Amniotic stem cell (primary cell): ENCODE results near the gene FERMT2.

Experiments used
- DNase-seq: peaks from one replicate; lab custom pipeline; 2025; lab: John Stamatoyannopoulos, UW

Gene FERMT2

DNA sequence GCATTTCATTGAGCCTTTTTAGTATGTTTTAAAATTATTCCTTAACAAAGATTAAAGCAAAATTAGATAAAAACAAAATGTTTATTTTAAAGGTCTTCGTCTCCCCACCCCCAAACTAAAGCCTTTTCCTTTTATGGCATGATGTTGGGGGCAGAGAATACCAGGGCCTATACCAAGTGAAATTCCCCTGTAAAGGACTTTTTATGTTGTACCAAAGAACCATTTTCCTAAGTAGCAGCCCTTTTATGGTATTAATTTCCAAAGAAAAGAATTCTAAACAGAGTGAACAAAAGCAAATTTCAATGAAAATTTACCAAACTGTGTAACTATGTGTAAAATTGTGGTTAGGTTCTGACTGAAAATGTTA is 87.5 kb downstream of the FERMT2 start:
- DNase-seq: no peak

- peak; percentile 66 for DNase-seq
Observed at GRCh38 chr14:52862632-52863333, 88.1 kb downstream of the FERMT2 start.

- no peak for DNase-seq
Observed at GRCh38 chr14:52861403-52861802, 89.4 kb downstream of the FERMT2 start.

DNA sequence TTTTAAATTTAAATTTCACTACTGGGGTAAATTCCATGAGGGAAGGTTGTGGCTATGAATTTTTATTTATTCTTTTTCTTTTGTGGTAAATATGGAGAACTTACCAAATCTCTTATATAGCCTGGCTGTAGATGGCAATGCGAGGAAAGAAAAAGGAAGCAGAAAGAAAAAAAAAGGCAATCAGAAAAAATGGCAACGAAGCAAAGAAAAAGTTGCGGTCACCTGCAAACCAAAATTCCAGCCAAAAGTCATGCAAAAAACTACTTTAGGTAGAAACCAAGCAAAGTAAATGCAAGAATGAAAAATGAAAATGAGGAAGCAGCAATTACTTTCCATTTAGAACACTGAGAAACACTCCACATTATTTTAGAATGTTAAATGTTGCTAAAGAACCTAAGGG is 89.9 kb downstream of the FERMT2 start:
- DNase-seq: no peak

DNA sequence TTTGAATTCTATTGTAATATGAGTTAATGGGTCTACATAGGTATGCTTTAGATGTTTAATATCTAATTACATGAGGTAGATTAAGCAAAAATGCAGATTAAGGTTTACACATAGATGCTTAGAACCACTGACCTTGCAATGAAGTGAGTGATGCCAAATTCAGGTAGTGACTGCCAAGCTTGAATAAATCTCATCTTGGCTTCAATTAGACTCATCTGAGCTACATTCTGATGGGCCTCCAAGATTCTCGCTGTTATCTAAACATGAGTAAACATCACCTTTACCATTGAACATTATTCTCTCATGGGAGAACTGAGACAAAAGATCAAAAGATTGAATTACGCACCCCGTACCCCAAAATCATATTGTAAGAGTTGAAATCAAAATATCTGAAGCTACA is 90.6 kb downstream of the FERMT2 start:
- DNase-seq: no peak

DNA sequence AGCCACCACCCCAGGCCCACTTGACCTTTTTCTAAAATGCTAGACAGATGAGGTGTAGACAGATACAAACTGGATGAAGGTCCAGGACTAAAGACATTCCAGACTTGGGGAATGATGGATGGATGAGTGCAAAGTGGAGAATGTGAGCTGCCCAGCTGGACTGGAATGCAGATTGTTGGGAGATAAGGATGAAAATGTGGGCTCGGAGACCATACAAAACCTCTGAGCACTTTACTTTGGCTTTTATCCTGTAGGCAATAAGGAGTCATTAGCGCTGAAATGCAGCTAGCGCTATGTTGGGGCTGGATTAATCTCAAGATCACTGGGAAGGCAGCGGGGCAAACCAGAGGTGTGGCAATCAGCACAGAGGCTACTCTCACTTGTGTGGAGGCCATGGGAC is 94.7 kb downstream of the FERMT2 start:
- DNase-seq: no peak

DNA sequence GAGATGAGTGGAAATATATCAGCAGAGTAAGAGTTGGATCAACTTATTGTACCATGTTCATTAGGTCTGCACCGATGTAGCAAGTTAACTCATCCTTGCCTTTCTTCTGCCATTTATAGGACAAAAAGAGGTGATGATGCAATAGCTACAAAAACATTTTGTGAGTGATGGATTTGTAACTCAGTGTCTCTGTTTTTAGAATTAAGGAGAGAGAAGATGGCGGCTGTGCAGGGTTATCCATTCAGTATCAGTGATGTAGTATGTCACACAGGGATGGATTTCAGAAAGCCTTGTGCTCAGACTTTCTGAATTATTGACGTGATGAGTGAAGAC is 97.4 kb downstream of the FERMT2 start:
- DNase-seq: no peak

DNA sequence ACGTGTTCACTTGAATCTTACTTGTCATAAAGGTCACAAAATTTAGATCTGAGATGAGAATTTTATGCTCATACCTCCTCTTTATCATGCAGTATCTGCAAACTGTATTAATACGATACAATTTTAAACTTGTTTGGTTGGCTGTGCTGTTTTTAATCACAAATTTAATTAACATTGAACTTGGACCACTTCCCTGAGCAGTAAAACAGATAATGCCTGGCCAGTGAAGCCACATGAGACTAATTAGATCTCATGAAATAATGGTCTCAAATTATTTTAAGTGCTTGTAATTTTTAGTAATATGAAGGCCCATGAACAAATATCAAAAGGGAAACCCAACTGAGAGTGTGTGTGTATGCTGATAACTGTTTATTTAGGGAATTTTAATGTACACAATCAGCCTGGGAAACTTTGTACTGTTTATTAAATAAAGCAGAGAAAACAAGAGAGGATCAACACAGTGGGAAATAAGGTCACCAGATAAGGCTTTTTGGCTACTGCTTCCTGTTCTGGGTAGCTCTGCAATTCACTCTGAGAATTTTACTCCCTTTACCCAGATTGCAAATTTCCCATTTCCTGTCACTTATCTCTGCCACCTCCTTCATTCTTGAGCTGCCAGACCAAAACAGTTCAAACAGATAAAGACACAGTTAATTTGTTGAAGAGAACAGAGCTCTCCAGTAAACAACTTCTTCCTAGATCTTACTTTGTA is 97.9 kb downstream of the FERMT2 start:
- DNase-seq: no peak

GRCh38 chr14:52850451-52850909 is 100.4 kb downstream of the FERMT2 start:
- no peak for DNase-seq

- no peak for DNase-seq
Observed at GRCh38 chr14:52848626-52849025, 102.2 kb downstream of the FERMT2 start.

- DNase-seq: no peak
Observed at GRCh38 chr14:52846591-52846990, 104.3 kb downstream of the FERMT2 start.

- no peak for DNase-seq
Observed at GRCh38 chr14:52845081-52845480, 105.8 kb downstream of the FERMT2 start.

- DNase-seq: no peak
Observed at GRCh38 chr14:52844262-52845060, 106.4 kb downstream of the FERMT2 start.

DNA sequence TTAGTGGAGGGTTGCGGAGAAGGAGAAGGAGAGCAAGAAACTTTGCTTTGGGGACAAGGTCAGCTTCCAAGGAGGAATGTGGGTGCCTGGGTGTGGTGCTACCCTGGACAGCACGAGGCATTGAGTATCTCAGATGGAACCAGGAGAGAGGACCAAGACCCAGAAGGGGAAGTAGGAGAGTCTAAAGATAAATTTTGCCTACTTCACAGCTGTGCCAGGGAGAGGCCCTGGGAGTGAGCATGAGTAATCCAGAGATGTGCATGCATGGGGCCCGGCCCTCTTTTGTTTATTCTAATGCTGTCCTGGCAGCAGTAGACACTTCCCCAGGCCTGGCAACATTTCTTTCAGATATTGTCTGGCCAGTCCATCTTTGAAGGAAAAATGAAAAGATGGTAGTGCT is 110.0 kb downstream of the FERMT2 start:
- peak; percentile 43 for DNase-seq

GRCh38 chr14:52837451-52837850 is 113.4 kb downstream of the FERMT2 start:
- DNase-seq: no peak

DNA sequence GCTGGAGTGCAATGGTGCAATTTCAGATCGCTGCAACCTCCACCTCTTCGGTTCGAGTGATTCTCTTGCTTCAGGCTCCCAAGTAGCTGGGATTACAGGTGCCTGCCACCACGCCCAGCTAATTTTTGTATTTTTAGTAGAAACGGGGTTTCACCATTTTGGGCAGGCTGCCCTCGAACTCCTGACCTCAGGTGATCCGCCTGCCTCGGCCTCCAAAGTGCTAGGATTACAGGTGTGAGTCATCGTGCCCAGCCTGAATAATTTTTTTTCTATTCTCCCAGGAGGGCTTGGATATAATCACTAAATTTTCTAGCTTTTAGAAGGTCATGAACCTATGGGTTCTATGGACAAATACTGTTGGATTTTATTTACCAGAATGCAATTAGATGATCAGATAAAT is 114.8 kb downstream of the FERMT2 start:
- no peak for DNase-seq

- DNase-seq: peak; percentile 39
Observed at GRCh38 chr14:52835122-52835903, 115.5 kb downstream of the FERMT2 start.

DNA sequence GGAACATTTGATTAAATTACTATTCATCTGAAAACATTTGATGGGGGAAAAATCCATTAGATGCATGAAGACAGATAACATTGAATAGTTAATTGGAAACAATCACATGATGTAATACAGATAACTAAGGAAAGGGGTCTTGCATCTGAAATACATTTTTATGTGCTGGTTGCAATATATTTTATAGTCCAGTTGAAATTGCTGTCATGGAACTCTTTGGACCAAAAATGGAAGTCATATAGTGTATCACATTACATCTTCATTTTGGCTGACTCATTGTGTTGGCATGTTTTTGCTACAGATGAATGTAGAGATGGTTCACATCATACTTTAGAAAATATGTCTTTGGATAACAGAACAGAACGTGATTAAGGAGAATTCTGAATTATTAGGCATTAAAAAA is 116.4 kb downstream of the FERMT2 start:
- peak; percentile 69 for DNase-seq

GRCh38 chr14:52833891-52834290 is 117.0 kb downstream of the FERMT2 start:
- DNase-seq: no peak

- no peak for DNase-seq
Observed at GRCh38 chr14:52829527-52830185, 121.2 kb downstream of the FERMT2 start.

GRCh38 chr14:52827426-52827825 is 123.4 kb downstream of the FERMT2 start:
- no peak for DNase-seq

DNA sequence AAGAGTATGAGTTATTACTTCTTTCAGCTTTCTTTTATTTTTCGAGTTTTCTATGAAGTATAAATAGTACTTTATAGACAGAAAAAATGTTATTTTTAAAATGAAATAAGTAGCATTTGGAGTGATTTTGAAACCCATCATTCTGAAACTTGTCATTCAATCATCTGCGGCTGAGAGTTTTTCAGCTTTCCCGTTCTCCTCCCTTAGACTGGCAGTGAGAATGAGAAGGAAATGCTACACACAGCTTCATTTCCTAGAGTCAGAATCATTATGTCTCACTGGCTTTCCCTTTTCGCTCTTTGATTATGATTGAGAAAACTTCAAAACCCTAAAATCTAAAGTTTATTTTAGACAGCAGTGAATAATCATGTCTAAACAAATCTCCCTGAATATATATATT is 125.8 kb downstream of the FERMT2 start:
- DNase-seq: no peak
